Tibial nerve (tissue), 3 donors: ENCODE data around the gene NUAK1.

Experiments used
- CTCF ChIP-seq, 5 experiments: fragments of 200-600 bp in 3 of 5; fragments of 450-650 bp in 2 of 5; sonication (generic) in 3 of 5; IDR thresholded peaks; one replicate each; pipeline ENCODE4 v1.5.1; 2016 to 2019; ENCODE audit warnings: antibody characterized with exemption in 5 of 5, mild to moderate bottlenecking in 3 of 5, moderate library complexity in 2 of 5
- POLR2A ChIP-seq, 2 donors: fragments of 450-650 bp; IDR thresholded peaks; one replicate each; pipeline ENCODE4 v1.6.1; 2017; ENCODE audit warnings: antibody characterized with exemption in 2 of 2, mild to moderate bottlenecking in 2 of 2, moderate library complexity in 2 of 2

GRCh38 chr12:106142591-106143261, 4.0 kb upstream of the NUAK1 start:
- no peak for TF ChIP-seq POLR2A (IDR thresholded peaks at IDR 0.05)
- no peak for TF ChIP-seq CTCF (IDR thresholded peaks at IDR 0.05)
